ENCODE results near the gene EFHD2.

DNA sequence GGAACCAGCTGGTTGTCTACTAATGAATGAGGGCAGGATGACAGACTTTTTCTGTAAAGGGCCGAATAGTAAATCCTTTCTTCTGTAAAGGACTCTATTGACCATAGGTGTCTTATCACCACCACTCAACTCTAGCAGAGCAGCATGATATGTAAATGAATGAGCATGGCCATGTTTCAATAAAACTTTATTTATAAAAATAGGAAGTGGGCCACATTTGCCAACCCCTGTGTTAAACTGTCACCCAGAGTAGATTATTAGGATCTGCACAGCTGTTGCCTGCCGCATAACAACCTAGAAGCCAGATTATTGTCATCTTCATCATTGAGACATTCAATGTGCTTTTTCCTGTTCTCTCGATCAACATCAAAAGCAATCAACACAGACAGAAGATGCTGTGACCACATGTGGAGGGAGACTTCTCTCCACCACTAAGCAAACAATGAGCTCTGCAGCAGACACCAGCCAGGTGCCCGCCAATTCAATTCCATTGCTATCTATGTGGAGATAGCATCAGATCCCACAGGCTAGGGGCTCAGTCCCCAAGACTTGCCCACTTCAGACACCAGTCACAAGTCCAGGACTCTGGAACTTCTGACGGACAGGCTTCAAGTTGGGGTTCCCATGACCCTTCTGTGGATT, 6.8 kb upstream of the EFHD2 start:
- TF ChIP-seq, protein P1, sequence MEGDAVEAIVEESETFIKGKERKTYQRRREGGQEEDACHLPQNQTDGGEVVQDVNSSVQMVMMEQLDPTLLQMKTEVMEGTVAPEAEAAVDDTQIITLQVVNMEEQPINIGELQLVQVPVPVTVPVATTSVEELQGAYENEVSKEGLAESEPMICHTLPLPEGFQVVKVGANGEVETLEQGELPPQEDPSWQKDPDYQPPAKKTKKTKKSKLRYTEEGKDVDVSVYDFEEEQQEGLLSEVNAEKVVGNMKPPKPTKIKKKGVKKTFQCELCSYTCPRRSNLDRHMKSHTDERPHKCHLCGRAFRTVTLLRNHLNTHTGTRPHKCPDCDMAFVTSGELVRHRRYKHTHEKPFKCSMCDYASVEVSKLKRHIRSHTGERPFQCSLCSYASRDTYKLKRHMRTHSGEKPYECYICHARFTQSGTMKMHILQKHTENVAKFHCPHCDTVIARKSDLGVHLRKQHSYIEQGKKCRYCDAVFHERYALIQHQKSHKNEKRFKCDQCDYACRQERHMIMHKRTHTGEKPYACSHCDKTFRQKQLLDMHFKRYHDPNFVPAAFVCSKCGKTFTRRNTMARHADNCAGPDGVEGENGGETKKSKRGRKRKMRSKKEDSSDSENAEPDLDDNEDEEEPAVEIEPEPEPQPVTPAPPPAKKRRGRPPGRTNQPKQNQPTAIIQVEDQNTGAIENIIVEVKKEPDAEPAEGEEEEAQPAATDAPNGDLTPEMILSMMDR (IDR thresholded peaks at IDR 0.05; ENCODE audit: low read depth, low read length) = no peak
- TF ChIP-seq EZH2phosphoT487 (IDR thresholded peaks at IDR 0.05; ENCODE audit: low read depth) = no peak

Data from OCI-LY3 (cell line).